Coronary artery (tissue), 2 donors: Measurements from ENCODE around the gene PANX2.
"Not testable (repeated sequence)": the region's sequence is repeated elsewhere in the genome, so short reads cannot be mapped to it uniquely, and the experiment has no call there.

Experiments
- DNase-seq: peaks from one replicate; pipeline ENCODE4 v3.0.0-alpha.2; 2017; ENCODE audit warnings: low spot score
- H3K27ac ChIP-seq, 2 donors: fragments of 200-600 bp; sonication (generic); one replicate each; pipeline ENCODE4 v1.5.1; 2016 to 2019
- H3K4me3 ChIP-seq: fragments of 200-600 bp; sonication (generic); 2 replicates; pipeline ENCODE4 v1.5.1; 2016; ENCODE audit warnings: mild to moderate bottlenecking, moderate library complexity
- TF ChIP-seq, protein P1 (sequence below): fragments of 200-600 bp; sonication (generic); IDR thresholded peaks from one replicate; pipeline ENCODE4 v1.5.1; 2019; ENCODE audit warnings: antibody characterized with exemption

PANX2 gene

DNA sequence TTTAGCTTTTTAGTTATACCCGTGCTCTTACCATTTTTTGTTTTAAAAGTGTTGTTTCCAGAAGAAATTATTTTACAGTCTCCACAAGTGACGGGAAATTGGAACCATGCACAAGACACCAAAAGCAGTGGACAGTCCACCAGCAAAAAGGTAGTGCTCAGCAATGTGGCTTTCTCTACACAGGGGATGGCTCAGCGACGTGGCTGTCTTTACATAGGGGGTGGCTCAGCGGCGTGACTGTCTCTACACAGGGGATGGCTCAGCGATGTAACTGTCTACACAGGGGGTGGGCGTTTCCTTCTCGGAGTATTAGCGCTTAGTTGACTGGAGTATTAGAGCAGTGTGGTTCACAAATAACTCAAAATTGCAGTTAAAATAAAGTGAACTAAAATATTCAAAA lies 36.0 kb upstream of the PANX2 start:
- TF ChIP-seq, protein P1, sequence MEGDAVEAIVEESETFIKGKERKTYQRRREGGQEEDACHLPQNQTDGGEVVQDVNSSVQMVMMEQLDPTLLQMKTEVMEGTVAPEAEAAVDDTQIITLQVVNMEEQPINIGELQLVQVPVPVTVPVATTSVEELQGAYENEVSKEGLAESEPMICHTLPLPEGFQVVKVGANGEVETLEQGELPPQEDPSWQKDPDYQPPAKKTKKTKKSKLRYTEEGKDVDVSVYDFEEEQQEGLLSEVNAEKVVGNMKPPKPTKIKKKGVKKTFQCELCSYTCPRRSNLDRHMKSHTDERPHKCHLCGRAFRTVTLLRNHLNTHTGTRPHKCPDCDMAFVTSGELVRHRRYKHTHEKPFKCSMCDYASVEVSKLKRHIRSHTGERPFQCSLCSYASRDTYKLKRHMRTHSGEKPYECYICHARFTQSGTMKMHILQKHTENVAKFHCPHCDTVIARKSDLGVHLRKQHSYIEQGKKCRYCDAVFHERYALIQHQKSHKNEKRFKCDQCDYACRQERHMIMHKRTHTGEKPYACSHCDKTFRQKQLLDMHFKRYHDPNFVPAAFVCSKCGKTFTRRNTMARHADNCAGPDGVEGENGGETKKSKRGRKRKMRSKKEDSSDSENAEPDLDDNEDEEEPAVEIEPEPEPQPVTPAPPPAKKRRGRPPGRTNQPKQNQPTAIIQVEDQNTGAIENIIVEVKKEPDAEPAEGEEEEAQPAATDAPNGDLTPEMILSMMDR: no peak
- no peak overlapping the region for H3K4me3 ChIP-seq
- DNase-seq: peak; percentile 24
- no peak overlapping the region for H3K27ac ChIP-seq

DNA sequence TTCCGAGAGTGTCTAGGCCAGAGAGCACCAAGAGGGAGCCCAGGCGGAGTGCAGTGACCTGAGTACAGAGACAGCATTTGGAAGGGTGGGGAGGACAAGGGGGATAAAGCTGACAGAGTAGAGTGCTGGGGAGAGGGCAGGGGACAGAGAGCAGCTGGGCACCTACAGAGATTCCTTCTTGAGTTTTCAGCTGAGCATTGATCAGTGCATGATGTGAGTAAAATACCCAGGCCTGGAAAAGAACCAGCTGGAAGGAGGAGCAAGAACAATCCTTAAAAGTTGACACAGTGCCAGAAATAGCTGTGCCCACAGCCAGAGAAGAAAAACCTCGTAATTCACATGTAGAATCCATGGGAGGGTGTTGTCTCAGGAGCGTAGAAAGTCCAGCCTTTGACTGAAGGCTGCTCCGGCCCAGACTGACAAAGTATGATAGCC lies 33.9 kb upstream of the PANX2 start:
- H3K4me3 ChIP-seq: no peak overlapping the region
- H3K27ac ChIP-seq: no peak overlapping the region
- DNase-seq: no peak
- TF ChIP-seq, protein P1: no peak

DNA sequence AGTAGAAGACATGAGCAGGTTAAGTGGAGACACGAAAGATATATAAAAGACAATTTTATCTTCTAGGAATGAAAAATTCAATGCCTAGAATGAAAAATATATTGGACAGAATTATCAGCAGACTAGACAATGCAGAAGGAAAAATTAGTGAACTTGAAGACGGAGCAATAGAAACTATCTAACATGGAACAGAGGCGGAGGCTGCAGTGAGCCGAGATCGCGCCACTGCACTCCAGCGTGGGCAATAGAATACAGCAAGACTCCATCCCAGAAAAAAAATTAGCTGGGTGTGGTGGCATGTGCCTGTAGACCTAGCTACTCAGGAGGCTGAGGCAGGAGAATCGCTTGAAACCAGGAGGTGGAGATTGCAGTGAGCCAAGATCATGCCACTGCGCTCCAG lies 33.3 kb upstream of the PANX2 start:
- not testable (repeated sequence) for H3K4me3 ChIP-seq, DNase-seq, H3K27ac ChIP-seq

DNA sequence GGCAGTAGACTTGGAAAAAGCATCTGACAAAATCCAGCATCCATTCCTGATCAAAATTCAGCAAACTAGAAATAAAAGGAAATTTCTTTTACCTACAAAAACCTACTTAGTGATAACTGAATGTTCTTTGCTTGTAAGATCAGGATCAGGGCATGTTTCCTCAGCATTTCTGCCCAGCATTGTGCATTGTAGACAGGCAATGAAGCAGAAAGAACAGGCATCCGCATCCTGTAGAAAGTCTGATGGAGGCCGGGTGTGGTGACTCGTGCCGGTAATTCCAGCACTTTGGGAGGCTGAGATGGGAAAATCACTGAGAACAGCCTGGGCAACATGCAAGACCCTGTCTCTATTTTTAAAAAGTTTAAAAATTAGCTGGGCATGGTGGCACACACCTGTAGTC lies 32.5 kb upstream of the PANX2 start:
- H3K27ac ChIP-seq: no peak overlapping the region
- no peak overlapping the region for H3K4me3 ChIP-seq
- DNase-seq: no peak
- TF ChIP-seq, protein P1: no peak

DNA sequence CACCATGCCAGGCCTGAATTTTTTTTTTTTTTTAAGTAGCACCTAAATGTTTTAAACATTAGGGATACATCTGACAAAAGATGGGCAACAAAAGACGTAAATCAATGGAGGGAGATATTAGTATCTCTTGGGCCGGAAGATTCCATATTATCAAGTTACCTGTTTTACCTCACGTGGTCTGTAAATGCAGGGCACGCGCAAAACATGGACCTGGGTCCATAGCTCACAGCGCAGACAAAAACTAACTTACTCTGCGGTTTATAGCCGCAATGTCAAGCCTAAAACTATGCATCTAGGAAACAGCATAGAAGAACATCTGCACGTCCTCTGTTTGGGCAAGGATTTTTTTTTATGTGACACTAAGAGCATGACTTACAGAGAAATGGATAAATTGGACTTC lies 31.5 kb upstream of the PANX2 start:
- TF ChIP-seq, protein P1: no peak
- no peak overlapping the region for H3K27ac ChIP-seq
- H3K4me3 ChIP-seq: no peak overlapping the region
- no peak for DNase-seq

DNA sequence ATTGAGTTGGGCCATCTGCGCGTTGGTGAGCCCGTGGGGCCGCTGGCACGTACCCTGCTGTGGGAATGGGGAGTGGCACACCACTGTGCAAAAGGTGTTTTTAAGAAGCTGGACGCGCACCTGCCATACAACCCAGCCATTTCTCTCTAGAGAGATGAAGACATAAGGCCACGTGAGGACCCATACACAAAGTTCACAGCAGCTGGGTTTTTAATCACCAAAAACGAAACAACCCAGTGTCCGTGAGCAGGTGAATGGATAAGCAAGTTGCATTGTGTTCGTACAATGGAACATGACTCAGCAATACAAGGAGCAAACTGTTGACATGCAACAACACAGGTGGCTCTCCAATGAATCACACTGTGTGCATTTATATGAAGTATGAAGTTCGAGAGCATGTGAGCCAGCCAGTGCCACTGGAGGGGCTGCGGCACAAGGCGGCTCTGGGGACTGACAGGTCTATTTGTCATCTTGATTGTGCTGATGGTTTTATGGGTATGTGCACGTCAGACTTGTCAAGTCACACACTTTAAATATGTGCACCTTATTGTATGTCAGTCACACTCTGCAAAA lies 30.6 kb upstream of the PANX2 start:
- Histone ChIP-seq H3K27ac (no peak overlapping the region), H3K4me3 (no peak overlapping the region)
- TF ChIP-seq, protein P1: no peak
- peak; percentile 24 for DNase-seq

DNA sequence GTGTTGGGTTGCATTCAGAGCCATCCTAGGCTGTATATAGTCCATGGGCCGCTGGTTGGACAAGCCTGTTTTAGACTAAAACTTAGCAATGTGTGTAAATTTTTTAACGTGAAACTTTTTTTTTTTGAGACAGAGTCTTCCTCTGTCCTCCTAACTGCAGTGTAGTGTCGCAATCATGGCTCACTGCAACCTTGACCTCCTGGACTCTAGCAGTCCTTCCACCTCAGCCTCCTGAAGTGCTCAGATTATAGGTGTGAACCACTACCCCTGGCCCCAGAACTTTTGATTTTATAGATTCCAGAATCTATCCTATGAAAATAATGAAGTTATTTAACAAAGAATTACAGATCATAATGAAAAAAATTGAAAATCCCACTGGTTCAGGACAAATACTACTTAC lies 29.9 kb upstream of the PANX2 start:
- Histone ChIP-seq H3K4me3 (no peak overlapping the region), H3K27ac (no peak overlapping the region)
- TF ChIP-seq, protein P1: no peak
- no peak for DNase-seq

DNA sequence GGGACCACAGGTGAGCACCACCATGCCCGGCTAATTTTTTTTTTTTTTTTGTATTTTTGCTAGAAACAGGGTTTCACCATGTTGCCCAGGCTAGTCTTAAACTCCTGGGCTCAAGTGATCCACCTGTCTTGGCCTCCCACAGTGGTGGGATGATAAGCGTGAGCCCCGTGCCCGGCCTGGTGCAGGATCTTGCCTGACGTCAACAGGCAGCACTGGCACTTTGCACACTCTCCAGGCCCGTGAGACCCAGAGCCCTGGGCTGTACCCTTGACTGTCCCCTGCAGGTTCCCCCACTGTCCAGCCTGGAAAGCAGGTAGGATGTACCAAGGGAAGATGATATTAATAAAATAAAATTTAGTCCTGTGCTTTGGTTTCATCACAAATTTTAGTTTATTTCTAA lies 29.1 kb upstream of the PANX2 start:
- no peak overlapping the region for H3K27ac ChIP-seq
- H3K4me3 ChIP-seq: no peak overlapping the region
- TF ChIP-seq, protein P1: no peak
- DNase-seq: peak; percentile 46
